Measurements from ENCODE around the gene DFFA. TPM values are rescaled to one million over a fixed set of nuclear protein-coding genes. Genes with fewer than 3 reads are reported as not detected.

The DFFA gene
- total and polyA plus RNA-seq, 9 of the 15 experiments (the other 6 are each of a cell fraction or from before 2014, with no cell fraction given) = 39.6 to 74.8 (median 59.2) TPM

GRCh38 chr1:10490286-10490970 is 18.1 kb upstream of the DFFA start:
- no peak overlapping the region for H3K9ac ChIP-seq (ENCODE audit: insufficient read depth in 1 of 2, low read depth in 2 of 2, low read length in 2 of 2)
- 81% methylated on average over 12 of the region's 12 CpGs for WGBS (ENCODE audit: insufficient coverage, low coverage, missing lambda C conversion rate)
- in situ Hi-C loops (cut with MboI) = loop anchor here (5.0 kb wide), 1 partner anchor 58 kb away; the partner anchor contains the start of gene CENPS
- CTCF ChIA-PET (ENCODE audit: low intra/inter-chr PET ratio) = interaction anchor here (7.1 kb wide), 1 partner anchor 60 kb away, joined by 95 read pairs; the partner anchor contains the start of gene CENPS
- no peak overlapping the region for H3K4me2 ChIP-seq (ENCODE audit: insufficient read depth, low read length)
- no peaks in the 10 kb centered on the region for H3K27me3 ChIP-seq (ENCODE audit: control insufficient read depth in 2 of 2, insufficient read depth in 2 of 2, low read length in 2 of 2)
- peaks cover 26% of the 10 kb centered on the region; the same call in 2 of the 3 replicates for H3K36me3 ChIP-seq (ENCODE audit: control insufficient read depth, insufficient read depth, low read length)
- POLR2A ChIA-PET = interaction anchor here (0.9 to 1.0 kb wide), 3 partner anchors 13 to 122 kb away, joined by 3 to 4 read pairs (median 4); no protein-coding TSS in a partner anchor
- BruUV-seq (replicated peaks) = no TSS peak
- ATAC-seq (no peak), FAIRE-seq (no peak), DNase-seq (ENCODE audit: extremely low read depth in 1 of 4, low spot score in 3 of 4) (no peak)
- H3K9me3 ChIP-seq (replicated peaks; ENCODE audit: control insufficient read depth, insufficient read depth, low read depth, low read length) = 0 out of 2 replicates have a peak, but pooled peaks cover 3% of the 10 kb centered on the region
- H4K20me1 ChIP-seq (replicated peaks; ENCODE audit: control insufficient read depth, insufficient read depth, low read length) = peaks cover 35% of the 10 kb centered on the region
- H3K4me3 ChIP-seq = no peak overlapping the region
- no peak for TF ChIP-seq YBX1 (IDR thresholded peaks at IDR 0.05)
- TF ChIP-seq MXI1 (IDR thresholded peaks at IDR 0.05; ENCODE audit: low read depth, low read length) = no peak
- TF ChIP-seq YY1 (IDR thresholded peaks at IDR 0.05; ENCODE audit: borderline replicate concordance in 1 of 3, control insufficient read depth in 1 of 3, extremely low read depth in 1 of 3, insufficient read depth in 3 of 3, insufficient read length in 1 of 3, insufficient replicate concordance in 2 of 3, low read depth in 1 of 3, low read length in 2 of 3) = no peak
- no peak for TF ChIP-seq ZNF551 (CRISPR knock-in tag; IDR thresholded peaks at IDR 0.05)
- TF ChIP-seq ZNF780A (CRISPR knock-in tag; IDR thresholded peaks at IDR 0.05) = no peak
- no peak for TF ChIP-seq ZEB2 (IDR thresholded peaks at IDR 0.05)
- no peak for TF ChIP-seq THRA (IDR thresholded peaks at IDR 0.05)
- no peak for TF ChIP-seq RBM34 (IDR thresholded peaks at IDR 0.05; ENCODE audit: borderline replicate concordance, insufficient read depth, low read length)
- TF ChIP-seq C11orf30 (IDR thresholded peaks at IDR 0.05; ENCODE audit: low read depth) = no peak
- no peak overlapping the region for H2AFZ ChIP-seq (ENCODE audit: low read depth, low read length)
- no peaks in the 10 kb centered on the region for H3K9me1 ChIP-seq (ENCODE audit: control insufficient read depth, insufficient read depth, low read length)
- no peak overlapping the region for H3K27ac ChIP-seq (ENCODE audit: extremely low read depth, low read depth, low read length)
- H3K4me1 ChIP-seq (replicated peaks in 1 of 2; ENCODE audit: control insufficient read depth in 2 of 2, insufficient read depth in 2 of 2, low read length in 2 of 2) = peaks cover 0 to 3% of the 10 kb centered on the region in 2 experiments; a peak in 2 of 5 replicates
- H3K79me2 ChIP-seq (ENCODE audit: control insufficient read depth, insufficient read depth, low read length) = peaks cover 89% of the 10 kb centered on the region
- intact Hi-C loops (cut with micrococcal nuclease) = no loop called here

All from K562 (cell line).